HG02884 (cell line): ENCODE data around the gene SAMD4A.

Source experiments
- ATAC-seq: cut with Tn5 transposase; IDR thresholded peaks from one replicate; pipeline ENCODE4 v1.9.1; 2021; ENCODE audit warnings: mild to moderate bottlenecking, moderate library complexity; ENCODE audit not compliant: unreplicated experiment

The SAMD4A gene

DNA sequence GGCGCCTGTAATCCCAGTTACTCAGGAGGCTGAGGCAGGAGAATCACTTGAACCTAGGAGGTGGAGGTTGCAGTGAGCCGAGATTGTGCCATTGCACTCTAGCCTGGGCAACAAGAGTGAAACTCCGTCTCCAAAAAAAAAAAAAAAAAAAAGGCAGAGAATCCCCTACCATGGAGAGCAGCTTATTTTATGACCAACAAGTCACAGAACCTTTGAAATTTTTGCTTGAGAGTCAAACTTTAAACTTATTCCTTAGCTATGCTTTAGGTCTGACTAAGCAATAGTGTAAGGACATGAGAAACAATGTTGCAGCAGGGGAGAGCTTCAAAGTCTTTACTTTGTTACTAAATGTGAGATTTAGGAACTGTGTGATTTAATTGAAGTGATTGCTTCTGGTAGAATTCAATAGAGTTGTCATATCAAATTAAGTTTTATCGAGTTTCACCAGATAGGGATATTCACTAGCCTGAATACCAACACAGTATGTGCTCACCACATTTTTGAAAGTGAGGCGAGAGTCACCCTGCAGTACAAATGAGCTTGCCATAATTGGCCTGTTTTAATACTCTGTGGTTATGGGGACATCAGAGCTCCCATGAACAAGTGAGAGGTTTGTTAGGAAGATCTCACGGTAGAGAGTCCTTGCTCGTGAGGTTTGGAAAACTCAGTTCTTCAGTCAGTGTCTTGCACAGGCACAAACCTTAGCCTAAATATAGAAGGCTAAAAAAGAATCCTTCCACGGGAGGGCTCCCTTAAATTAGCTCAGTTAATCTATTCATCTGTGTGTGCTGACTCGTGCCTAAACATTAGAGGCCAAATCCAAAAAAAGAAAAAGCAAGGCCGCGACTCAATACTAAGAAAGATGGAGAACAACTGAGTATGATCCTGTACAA, 108.6 kb downstream of the SAMD4A start:
- ATAC-seq = no peak

DNA sequence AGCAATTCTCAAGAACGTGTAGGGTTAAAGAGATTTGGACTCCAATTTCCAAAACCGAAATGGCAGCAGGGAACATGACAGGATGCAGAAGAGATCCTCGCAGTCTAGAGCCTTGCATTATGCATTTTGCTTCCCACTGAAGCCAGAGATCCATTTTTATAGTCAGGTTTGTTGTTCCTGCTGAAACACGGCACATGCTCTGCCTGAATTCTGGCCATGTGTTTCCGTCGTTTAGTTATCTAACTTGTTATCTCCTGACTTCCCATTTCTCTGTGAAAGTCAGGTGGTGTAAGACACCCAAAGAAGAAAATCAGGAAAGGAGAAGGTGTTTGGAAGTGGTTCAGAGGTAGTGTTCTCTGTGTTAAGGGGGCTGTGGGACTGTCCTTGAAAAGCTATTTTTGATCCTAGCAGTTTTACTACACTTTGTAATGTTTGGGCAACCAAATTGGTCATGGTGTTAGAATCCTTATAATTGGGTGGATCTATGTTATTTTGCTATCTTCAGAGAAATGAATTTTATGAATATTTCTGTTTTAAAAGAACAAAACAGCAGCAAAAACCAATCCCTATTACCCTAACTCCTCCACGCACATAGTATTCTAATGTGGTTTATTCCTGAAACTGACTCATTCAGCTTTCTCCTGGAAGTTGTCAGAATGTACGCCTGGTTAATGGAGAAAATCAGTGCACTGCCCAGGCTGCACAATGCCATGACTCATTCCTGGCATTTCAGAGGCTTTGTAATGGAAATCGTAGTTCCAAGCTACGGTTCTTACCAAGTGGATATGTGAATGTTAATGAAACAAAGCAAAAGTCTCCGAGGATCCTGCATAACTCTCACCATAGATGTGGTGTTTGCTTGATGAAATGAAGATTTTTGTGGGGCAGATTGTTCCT, 110.1 kb downstream of the SAMD4A start:
- no peak for ATAC-seq

DNA sequence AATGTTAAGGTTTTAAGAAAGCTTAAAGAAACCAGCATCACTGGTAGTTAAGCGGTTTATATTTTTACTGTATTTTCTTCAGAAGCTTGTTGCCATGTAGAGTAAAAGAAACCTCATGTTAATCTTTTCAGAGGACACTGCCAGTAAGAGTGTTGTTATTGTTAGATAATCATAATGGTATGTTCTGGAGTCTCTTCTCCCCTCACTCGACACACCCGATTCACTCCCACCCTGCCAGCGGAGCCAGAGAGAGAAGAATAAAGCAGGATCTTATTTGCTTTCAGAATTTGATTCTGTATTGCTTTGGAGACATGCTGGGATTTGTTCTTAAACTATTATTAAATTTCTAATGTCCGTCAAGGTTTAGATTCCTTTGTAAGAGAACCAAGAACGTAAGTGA, 113.7 kb downstream of the SAMD4A start:
- no peak for ATAC-seq

DNA sequence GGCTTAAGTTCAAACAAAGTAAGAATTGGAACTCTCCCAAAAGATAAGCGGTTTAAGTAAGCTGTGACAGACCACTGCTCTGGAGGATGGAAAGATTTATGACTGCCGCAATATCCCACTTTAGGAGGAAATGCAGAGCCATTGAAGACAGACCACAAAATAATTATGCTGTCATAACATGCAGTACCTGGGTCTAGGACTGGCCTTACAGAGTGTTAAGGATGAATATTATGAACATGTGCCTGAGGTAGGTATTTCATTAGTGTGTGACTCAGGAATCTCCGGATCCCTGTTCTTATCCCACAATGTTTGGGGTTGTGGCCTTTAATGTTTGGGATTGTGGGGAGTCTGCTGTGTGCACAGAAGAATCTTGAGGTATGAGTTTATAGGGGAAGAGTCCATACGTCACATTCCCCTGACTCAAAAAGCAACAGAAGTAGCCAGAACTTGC, 114.9 kb downstream of the SAMD4A start:
- no peak for ATAC-seq

DNA sequence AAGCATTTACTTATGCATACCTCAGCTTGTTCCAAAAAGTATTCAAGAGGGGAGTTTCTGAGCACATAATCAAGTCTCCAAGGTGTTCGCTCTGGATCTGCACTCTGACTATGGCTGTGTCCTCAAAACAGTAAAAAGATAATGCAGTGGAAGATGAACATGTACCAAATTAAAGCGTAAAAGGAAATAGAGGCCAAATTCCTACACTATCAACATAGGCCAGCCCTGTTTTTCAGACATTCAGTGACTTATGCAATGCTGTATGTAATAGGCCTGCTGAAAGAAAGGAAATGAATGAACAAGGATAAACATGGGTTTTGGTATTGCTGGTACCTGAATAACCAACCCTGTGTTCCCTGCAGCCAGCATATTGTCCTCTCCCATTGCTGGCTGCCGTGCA, 115.7 kb downstream of the SAMD4A start:
- ATAC-seq = no peak

DNA sequence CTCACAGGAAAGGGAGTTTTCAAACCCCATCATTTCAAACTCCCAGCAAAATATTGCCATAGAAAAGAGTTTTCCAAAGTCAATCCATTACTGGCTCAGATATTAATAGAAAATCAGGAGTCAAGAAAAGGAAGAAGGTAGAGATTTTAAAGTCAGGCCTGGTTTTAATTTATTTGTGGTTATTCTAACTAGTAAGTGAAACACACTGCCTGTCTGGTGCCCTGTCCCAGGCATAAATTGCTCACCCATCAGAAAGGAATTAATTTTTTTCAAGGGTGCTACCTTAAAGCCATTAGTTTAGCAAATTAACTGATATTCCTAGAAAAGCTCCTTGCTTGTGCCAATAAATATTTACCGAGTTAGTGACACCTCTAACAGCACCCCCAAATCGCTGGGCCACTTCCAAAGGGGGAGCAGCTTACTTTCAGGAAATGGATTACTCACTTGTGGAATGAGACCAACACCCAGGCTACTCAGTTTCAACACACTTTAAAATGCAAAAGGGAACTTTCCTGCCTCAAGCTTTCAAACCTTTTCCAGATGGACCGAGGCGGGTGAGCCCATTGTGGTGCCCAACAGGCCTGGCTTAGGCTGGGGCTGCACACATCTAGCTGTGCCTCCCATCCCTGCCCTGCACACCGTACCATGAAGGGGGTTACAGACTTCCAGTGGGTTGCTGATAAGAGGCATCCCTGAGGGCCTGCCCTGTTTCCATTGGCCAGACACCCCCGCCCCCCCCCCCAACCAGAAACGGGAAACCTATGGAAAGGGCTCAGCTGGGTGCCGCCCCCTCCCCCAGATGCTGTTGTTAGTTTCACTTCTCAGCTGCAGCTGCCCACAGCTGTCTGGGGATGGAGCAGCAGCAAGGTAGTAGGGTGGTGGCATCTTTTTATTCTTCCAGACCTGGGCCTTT, 117.2 kb downstream of the SAMD4A start:
- ATAC-seq = no peak

DNA sequence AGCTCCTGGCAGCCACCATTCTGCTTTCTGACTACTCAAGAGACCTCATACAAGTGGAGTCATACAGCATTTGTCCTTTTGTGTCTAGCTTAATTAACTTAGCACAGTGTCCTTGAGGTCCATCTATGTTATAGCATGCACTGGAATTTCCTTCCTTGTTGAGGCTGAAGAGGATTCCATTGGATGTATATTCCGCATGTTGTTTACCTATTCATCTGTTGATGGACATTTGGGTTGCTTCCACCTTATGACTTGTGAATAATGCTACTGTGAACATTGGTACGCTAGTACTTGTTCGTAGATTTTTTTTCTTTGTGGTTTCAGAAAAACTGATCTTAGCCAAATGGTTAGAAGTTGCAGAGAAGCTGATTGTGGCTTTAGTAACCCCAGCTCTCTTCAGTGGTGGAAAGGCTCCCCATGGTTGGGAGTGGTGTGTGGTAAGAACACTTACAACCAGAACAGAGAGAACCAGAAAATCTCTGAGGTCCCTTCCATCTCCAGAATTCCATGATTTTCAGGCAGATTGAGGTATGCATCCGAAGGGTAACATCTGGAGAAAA, 118.4 kb downstream of the SAMD4A start:
- no peak for ATAC-seq

DNA sequence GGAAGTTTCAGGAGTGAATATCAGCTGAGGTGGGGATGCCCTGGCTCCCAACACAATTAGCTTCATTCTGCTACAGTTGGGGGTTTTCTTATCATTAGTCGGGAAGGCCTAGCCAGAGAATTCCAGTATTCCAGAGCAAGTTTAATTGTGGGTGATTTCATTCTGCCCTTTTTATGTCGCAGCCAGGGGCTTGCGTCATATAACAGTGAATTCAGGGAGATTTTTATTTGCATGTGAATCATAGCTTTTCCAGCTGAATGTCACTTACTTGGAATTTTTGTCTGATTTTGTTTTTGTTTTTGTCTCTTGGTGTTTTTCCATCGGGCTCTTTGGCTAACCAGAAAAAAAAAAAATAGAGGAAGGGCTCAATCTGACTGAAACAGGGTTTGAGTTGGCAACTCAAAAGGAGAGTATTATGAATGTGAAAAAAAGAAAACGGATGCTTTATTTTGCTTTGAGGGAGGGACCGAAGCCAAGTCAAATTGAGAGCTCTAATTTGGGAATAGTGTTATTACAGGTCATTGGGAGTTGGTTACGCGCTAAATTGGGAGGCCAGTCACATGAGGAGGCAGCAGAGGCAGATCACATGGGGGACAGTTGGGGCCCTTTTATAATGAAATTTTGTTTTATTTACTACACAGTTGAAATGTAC, 119.4 kb downstream of the SAMD4A start:
- no peak for ATAC-seq

DNA sequence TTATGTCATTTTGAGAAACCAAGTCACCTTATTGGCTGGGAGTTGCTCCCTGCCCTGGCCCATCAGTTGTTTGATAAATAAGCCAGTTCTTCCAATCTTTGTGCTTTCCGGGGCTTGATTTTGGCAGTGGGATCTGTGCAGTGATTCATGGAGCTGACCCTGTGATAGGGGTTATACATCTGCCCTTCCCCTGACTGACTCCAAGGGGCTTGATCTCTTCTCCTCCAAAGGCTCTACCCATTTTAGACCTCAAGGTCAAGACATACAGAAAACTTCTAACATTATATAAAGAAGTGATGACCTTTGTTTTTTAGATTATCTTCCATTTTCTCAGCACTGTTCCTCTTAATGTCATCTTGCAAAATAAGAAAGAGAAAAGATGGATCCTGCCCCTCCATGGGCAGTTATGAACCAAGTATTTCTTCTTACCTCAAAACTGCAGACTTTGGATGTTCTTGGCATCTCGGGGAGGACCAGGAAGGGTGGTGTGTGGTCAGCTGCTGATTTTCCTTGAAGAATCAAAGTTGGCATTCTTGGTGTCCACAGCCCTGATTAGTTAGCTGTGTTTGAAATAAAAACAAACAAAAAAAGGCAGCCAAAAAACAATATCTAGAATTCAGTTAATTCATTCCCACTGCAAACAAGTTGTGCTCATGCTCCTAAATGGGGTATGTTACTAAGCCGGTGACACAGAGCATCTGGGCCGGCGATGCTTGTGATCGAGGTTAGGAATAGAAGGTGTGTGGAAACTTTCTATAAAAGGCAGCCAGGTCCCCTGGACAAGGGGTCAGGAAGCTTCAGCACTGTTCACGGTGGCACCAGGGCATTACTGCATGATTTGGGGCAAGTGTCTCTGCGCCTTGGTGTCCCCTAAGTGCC, 120.2 kb downstream of the SAMD4A start:
- ATAC-seq = no peak

DNA sequence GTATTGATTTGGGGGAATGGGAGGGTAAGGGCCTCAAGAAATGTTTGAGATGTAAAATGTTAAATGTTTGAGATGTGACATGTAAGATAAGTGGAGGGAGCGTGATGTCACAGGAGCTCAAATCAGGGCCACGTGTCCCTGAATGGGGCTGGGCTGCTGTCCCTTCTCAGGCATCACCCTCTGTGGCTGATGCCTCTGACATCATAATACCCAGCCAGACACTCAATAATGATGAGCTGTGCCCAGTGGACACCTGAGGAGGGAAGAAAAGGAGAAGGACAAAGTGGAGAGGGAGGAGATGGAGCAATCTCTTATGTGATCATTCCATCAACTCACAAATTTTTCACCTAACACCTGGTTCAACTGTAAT, 120.8 kb downstream of the SAMD4A start:
- ATAC-seq = no peak

DNA sequence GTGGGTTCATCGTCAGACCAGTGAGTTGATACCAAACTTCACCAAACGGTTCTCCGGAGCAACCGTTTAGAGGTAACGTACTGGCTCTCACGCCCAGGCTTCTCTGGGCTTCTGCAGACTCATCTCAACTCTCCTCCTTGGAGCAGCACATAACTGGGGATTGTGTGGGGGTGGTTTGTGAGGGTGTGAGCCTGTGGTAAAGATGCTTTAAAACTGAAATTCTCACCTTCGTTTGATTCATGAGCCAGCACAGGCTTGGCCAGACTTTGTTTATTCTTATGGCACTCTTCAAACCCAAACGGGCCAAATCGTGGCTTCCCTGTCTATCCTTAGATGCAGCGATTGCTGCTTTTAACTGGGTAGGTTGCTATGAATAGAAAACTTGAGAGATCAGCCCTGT, 121.3 kb downstream of the SAMD4A start:
- no peak for ATAC-seq

DNA sequence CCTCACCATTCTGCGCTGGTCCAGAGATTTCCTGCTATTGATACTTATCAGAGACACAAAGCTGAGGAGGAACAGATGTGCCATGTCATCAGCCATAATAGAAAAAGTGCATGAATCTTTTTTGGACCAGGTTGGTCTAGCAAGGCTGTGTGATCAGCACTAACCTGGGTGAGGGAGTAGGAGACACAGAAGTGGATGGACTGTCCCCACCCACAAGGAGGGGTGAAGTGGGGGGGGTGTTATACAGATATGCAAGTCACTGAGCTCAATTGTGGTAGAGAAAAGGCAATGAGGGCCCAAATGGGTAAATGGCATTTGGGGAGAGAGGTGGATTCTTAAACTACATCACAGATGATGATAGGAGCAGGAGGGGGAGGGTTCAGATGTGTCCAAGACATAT, 123.0 kb downstream of the SAMD4A start:
- no peak for ATAC-seq

DNA sequence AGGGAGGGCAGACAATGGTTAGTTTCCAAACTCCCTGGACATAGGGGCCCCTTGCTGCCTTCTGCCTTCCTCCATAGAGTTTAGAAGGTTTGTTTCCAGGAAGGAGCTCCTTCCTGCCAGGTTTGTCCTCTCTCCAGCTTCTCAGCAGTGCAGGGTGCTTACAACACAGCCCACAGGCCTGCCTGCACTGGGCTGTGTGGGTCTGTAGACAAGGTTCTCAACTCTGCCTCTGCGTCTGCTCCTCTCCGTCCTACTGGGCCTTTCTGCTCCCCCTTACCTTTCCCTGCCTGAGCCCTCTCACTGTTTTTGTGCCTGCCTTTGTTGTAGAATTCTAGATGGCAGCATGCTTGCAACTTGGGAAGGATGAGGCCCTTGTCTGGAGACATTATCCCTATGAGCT, 124.0 kb downstream of the SAMD4A start:
- ATAC-seq = no peak

DNA sequence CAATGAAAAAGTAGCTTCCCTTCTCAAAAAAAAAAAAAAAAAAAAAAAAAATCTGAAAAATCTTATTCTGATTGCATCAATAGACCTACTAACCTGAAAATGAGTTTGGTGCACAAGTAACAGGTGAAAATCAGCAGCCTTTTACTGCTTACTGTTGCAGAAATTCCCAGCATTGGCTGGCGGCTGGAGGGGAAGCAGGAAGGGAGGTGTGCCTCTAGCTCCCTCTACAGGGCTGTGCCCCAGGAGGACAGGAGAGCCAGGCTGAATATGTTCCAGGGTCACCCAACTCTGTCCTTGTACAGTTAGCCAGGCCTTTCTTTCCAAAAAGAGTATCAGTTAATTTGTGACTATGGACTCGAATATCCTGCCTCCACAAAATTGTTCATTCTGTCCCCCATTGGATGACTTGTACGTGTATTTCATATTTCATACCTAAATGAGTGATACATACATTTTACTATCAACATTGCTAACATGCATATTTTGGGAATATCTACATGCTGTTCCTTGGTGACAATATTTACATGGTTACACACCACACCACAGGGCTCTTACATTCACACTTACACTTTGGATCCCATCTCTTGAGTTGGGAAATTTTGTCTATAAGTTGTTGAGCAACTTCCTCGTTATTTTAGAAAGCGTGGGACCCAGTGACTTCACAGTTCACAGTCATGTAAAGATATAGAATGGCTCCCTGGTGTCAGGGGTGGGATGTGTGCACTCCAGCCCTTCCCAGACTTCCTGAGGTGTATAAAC, 124.8 kb downstream of the SAMD4A start:
- ATAC-seq = no peak

DNA sequence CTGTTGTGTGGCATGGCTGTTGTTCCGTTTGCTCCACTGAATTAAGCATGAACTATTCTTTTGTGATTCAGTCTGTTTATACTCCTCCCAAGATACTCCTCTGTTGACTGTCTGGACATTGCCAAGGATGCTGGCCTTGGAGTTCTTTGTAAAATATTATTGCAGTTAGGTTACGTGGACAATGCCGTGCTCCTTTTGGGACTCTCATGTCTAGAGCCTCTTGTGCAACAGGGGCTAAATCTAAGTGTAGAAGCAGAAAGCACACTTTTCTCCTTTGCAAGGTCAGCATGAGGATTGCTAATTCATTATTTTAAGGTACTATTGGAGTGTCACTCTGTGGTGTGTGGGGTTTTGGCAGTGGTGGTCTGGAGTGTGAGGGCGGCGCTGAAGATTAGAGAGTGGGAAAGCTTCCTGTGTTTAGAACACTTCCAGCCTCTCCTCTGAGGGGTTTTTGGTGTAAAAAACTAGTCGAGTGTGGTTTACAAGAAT, 125.4 kb downstream of the SAMD4A start:
- no peak for ATAC-seq

DNA sequence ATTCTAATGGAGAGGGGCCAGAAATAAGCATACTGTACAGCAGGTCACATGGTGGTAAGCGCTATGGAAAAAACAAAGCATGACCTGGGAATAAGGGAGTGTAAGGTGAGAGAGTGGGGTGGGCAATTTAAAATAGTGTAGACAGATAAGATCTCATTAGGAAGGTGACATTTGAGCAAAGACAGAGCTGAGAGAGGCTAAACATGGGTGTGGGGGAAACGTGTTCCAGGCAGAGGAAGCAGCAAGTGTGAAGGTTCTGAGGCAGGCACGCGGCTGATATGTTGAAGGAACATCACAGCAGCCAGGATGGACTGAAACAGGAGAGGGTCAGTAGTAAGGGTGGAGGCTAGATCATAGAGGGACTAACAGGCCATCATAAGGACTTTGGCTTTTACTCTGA, 126.8 kb downstream of the SAMD4A start:
- ATAC-seq = no peak

DNA sequence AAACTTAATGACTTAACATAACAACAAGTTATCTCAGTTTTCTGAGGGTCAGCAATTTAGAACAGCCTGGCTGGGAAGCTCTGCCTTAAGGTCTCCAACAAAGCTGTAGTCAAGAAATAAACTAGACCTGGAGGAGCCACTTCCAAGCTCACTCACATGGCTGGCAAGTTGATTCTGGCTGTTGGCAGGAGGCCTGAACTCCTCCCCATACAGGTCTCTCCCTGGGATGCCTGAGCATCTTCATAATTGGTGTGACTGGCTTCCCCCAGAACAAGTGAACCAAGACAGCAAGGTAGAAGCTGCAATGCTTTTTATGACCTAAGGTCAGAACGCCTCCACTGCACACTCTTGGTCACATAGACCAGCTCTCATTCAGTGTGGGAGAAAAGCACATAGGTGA, 128.3 kb downstream of the SAMD4A start:
- ATAC-seq = no peak

DNA sequence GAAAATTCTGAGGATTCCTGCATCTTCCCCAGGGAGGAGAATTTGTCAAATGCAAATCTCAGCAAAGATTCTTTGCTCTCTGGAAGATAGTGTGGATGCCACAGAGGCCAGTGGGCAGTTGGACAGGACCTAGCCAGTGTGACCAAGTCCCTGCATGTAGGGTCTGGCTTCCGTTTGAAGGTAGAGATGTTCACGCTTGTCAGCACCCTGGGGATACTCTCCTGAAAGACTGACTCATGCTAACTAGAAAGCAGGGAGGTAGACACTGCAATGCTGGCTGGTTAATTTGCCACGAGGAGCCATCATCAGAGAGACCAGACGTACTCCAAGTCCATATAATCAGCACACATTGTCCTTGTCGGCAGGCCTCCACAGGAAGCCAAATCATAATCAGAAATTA, 130.1 kb downstream of the SAMD4A start:
- no peak for ATAC-seq
